Measurements from ENCODE around the gene NTN5. TPM values are rescaled to one million over a fixed set of nuclear protein-coding genes. Genes with fewer than 3 reads are reported as not detected.
A peak's percentile ranks its signal among the peaks of the same experiment; 100 is the strongest.

NTN5 gene
- total RNA-seq, 1 experiment from 2014 or later, result not detected

DNA sequence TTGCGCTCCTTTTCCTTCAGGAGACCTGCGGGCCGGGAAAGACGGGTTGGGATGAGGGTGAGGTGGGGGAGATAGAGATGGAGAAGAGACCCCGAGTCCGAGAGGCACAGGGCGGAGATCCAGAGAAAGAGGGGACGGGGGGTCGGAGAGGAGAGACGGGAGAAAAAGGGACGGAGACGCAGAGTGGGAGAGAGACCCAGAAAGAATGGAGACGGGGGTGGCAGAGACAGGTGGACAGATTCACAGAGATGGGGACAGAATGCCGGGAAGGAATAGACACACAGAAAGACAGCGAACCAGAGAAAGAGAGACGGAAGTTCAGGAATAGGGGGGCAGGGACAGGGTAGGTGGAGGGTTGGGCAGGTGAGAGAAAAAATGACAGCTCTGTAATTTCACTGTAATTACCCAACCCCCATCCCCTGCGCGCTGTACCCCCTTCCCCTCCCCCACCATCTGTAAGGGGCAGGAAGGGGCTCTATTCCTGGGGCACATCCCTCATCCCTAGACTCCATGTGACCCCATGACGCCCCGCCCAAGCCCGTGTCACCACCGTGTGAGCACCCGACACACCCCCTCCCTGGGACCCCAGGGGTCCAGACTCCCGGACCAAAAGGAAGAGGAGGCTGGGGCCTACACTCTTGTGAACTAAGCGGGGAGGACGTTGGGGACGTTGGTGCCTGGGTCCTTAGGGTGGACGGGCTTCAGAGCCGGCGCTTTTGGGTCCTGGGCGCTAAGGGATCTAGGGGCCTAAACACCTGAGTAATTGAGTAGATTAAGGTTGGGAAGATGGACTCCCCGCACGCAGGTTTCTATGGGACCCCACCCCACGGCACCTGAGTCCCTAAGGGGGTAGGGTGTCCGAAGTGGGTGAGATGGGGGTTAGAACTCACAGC, 36.6 kb downstream of the NTN5 start:
- BruUV-seq (replicated peaks), result no TSS peak
- TF ChIP-seq, protein P1, sequence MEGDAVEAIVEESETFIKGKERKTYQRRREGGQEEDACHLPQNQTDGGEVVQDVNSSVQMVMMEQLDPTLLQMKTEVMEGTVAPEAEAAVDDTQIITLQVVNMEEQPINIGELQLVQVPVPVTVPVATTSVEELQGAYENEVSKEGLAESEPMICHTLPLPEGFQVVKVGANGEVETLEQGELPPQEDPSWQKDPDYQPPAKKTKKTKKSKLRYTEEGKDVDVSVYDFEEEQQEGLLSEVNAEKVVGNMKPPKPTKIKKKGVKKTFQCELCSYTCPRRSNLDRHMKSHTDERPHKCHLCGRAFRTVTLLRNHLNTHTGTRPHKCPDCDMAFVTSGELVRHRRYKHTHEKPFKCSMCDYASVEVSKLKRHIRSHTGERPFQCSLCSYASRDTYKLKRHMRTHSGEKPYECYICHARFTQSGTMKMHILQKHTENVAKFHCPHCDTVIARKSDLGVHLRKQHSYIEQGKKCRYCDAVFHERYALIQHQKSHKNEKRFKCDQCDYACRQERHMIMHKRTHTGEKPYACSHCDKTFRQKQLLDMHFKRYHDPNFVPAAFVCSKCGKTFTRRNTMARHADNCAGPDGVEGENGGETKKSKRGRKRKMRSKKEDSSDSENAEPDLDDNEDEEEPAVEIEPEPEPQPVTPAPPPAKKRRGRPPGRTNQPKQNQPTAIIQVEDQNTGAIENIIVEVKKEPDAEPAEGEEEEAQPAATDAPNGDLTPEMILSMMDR (IDR thresholded peaks at IDR 0.05; ENCODE audit: unreplicated experiment), result no peak
- CTCF ChIA-PET, result no interaction called here
- Mint-ChIP-seq H3K4me1 (ENCODE audit: insufficient read depth, unreplicated experiment) (peaks cover 26% of the 10 kb centered on the region), H3K27me3 (ENCODE audit: insufficient read depth, unreplicated experiment) (no peaks in the 10 kb centered on the region), H3K27ac (ENCODE audit: low read depth, unreplicated experiment) (peak overlapping the region; percentile 87), H3K4me3 (ENCODE audit: unreplicated experiment) (peak overlapping the region; percentile 91), H3K9me3 (ENCODE audit: unreplicated experiment) (no peaks in the 10 kb centered on the region), H3K36me3 (ENCODE audit: insufficient read depth, unreplicated experiment) (peaks cover 7% of the 10 kb centered on the region)
- POLR2A ChIA-PET, result interaction anchor here (0.9 to 2.7 kb wide), 4 partner anchors 10 to 143 kb away, joined by 3 to 37 read pairs (median 12); partner anchors contain the start of genes CA11, RPL18 and SPHK2
- intact Hi-C loops (cut with micrococcal nuclease), result loop anchor here (2.0 kb wide), 1 partner anchor 17 kb away; the partner anchor contains the start of genes RPL18 and SPHK2
- DNase-seq (ENCODE audit: unreplicated experiment), result no peak

DNA sequence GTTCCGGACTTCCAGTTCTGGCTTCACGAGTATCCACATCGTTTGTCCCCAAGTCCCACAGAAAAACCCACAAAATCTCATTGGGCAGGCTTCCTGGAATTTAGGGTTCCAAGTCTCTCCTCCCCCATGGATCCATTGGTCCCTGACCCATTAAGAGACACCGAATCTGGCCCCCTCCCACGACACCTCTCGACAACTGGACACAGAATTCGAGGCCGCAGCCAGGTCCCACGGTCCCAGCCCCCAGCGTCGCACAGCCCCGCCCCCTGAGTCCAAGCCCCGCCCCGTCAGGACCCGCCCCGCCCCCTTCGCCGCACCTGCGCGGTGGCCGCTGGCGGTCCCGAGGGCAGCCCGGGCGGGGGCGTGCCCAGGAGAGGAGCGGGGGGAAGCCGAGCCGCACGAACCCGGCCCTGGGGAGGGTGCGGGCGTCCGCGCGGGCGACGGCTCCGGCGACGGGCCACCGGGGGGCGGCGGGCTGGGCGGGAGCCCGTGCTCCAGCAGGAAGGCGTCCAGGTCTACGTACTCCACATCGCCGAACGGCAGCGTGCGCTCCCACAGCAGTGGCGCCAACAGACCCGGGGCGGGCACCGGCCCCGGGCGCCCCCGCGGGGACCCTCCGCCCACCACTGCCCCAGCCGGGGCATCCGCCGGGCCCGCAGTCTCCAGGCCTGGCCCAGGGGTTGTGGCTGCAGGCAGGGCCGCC, 37.4 kb downstream of the NTN5 start:
- peak overlapping the region; percentile 87 for H3K27ac Mint-ChIP-seq (ENCODE audit: low read depth, unreplicated experiment)
- TF ChIP-seq, protein P1 (IDR thresholded peaks at IDR 0.05; ENCODE audit: unreplicated experiment), result no peak
- POLR2A ChIA-PET, result interaction anchor here (0.5 to 5.4 kb wide), 6 partner anchors 12 to 313 kb away, joined by 3 to 108 read pairs (median 12); partner anchors contain the start of genes FAM83E, RPL18 and SPHK2
- no peaks in the 10 kb centered on the region for H3K27me3 Mint-ChIP-seq (ENCODE audit: insufficient read depth, unreplicated experiment)
- intact Hi-C loops (cut with micrococcal nuclease), result loop anchor here (2.0 kb wide), 1 partner anchor 17 kb away; the partner anchor contains the start of genes RPL18 and SPHK2
- peaks cover 26% of the 10 kb centered on the region for H3K4me1 Mint-ChIP-seq (ENCODE audit: insufficient read depth, unreplicated experiment)
- peaks cover 7% of the 10 kb centered on the region for H3K36me3 Mint-ChIP-seq (ENCODE audit: insufficient read depth, unreplicated experiment)
- DNase-seq (ENCODE audit: unreplicated experiment), result peak; percentile 61
- H3K9me3 Mint-ChIP-seq (ENCODE audit: unreplicated experiment), result no peaks in the 10 kb centered on the region
- CTCF ChIA-PET, result no interaction called here
- no TSS peak for BruUV-seq (replicated peaks)
- H3K4me3 Mint-ChIP-seq (ENCODE audit: unreplicated experiment), result peak overlapping the region; percentile 91

DNA sequence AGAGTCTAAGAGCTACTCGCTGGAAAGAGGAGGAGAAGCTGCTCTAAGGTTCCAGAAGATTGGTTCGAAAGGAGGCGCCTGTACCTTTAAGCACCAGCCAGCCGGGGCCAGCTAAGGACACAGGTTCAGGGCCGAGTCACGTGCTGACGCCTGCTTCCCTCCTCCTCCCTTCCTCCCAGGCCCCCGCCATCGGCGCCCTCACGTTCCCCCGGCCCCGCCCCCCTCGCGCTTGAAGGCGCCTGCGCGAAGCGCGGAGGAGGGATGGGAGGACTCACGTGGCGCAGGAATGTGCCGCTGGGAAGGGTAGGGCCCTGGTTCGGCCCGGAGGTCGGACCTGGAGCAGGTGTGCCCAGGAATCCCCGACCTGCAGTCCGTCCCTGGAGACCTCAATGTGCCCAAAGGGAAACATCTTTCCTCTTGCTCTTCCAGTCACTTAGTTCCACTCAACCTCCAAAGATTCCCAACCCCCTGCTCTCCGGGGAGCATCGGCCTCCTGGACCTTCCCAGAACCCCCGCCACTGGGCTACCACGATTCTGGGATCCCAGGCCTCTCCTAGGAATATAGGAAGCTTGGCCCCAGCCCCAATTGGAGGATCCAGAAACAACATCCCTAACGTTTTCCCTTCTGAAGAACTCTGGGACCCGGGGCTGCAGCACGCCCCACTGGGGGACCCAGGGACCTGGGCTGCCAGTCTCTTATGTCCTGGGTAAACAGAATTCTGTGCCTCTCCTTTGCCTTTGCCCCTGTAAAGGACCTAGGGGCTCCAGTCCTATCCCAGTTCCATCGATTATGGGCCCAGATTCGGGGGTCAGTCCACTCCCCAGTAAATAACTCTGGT, 38.2 kb downstream of the NTN5 start:
- no TSS peak for BruUV-seq (replicated peaks)
- H3K9me3 Mint-ChIP-seq (ENCODE audit: unreplicated experiment), result no peaks in the 10 kb centered on the region
- peaks cover 26% of the 10 kb centered on the region for H3K4me1 Mint-ChIP-seq (ENCODE audit: insufficient read depth, unreplicated experiment)
- H3K27me3 Mint-ChIP-seq (ENCODE audit: insufficient read depth, unreplicated experiment), result no peaks in the 10 kb centered on the region
- H3K27ac Mint-ChIP-seq (ENCODE audit: low read depth, unreplicated experiment), result peak overlapping the region; percentile 87
- ChIA-PET CTCF (interaction anchor here (0.6 to 2.1 kb wide), 4 partner anchors 46 to 243 kb away, joined by 3 to 9 read pairs (median 5); no protein-coding TSS in a partner anchor), POLR2A (interaction anchor here (0.5 to 5.4 kb wide), 16 partner anchors 10 to 1031 kb away, joined by 3 to 108 read pairs (median 3); partner anchors contain the start of genes BCL2L12, CA11, FAM83E and GYS1)
- H3K4me3 Mint-ChIP-seq (ENCODE audit: unreplicated experiment), result peak overlapping the region; percentile 91
- intact Hi-C loops (cut with micrococcal nuclease), result loop anchor here (2.0 kb wide), 1 partner anchor 16 kb away; the partner anchor contains the start of genes RPL18 and SPHK2
- H3K36me3 Mint-ChIP-seq (ENCODE audit: insufficient read depth, unreplicated experiment), result peaks cover 11% of the 10 kb centered on the region
- TF ChIP-seq, protein P1 (IDR thresholded peaks at IDR 0.05; ENCODE audit: unreplicated experiment), result no peak
- DNase-seq (ENCODE audit: unreplicated experiment), result peak; percentile 97
